ENCODE measurements around the gene EDA2R. TPM values are rescaled to one million over a fixed set of nuclear protein-coding genes. Genes with fewer than 3 reads are reported as not detected.

Gene EDA2R
- polyA plus RNA-seq, 1 experiment = 30.9 TPM

GRCh38 chrX:66676990-66677389, 38.1 kb upstream of the EDA2R start:
- ChIA-PET CTCF (interaction anchor here (1.2 to 2.6 kb wide), 2 partner anchors 52 to 54 kb away, joined by 6 to 14 read pairs; no protein-coding TSS in a partner anchor), POLR2A (interaction anchor here (1.2 kb wide), 1 partner anchor 38 kb away, joined by 3 read pairs; the partner anchor contains the start of gene EDA2R)
- DNase-seq (ENCODE audit: low read depth, low spot score) = peak; percentile 6
- Histone ChIP-seq H3K9me3 (ENCODE audit: control insufficient read depth, insufficient read depth, low read length) (no peaks in the 10 kb centered on the region), H3K27me3 (ENCODE audit: control insufficient read depth, insufficient read depth, low read length) (no peaks in the 10 kb centered on the region), H3K4me3 (ENCODE audit: low read depth, low read length) (no peak overlapping the region), H3K27ac (ENCODE audit: low read depth, low read length) (peak overlapping the region; percentile 12)
- no peak for TF ChIP-seq CTCF (IDR thresholded peaks at IDR 0.05; ENCODE audit: low read depth, low read length)

- H3K27me3 ChIP-seq (ENCODE audit: control insufficient read depth, insufficient read depth, low read length) = no peaks in the 10 kb centered on the region
- no peaks in the 10 kb centered on the region for H3K9me3 ChIP-seq (ENCODE audit: control insufficient read depth, insufficient read depth, low read length)
- no peak overlapping the region for H3K27ac ChIP-seq (ENCODE audit: low read depth, low read length)
- ChIA-PET CTCF (interaction anchor here (2.6 kb wide), 1 partner anchor 52 kb away, joined by 14 read pairs; no protein-coding TSS in a partner anchor), POLR2A (interaction anchor here (1.2 kb wide), 1 partner anchor 37 kb away, joined by 3 read pairs; the partner anchor contains the start of gene EDA2R)
- no peak for DNase-seq (ENCODE audit: low read depth, low spot score)
- H3K4me3 ChIP-seq (ENCODE audit: low read depth, low read length) = no peak overlapping the region
- no peak for TF ChIP-seq CTCF (IDR thresholded peaks at IDR 0.05; ENCODE audit: low read depth, low read length)
These were observed 37.5 kb upstream of the EDA2R start for GRCh38 chrX:66676413-66676812.

DNA sequence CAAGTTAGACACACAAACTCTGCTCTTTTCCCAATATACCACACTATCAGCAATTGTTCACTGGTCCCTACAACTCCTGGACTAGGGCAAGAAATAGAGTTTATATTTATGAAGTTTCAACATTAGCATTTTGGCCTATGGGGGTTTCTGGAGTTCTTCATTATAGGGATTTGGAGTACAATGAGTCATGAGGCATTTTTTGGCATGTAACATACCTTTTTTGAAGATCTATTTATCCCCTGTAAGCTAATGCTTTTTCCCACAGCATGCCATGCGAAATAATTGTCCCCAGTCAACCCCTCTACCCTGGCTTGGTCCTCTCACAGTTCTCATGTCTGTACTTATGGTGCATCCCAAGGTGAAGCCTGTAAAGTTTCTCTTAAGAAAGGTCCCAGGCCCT, 36.7 kb upstream of the EDA2R start:
- Histone ChIP-seq H3K4me3 (ENCODE audit: low read depth, low read length) (no peak overlapping the region), H3K9me3 (ENCODE audit: control insufficient read depth, insufficient read depth, low read length) (no peaks in the 10 kb centered on the region), H3K27me3 (ENCODE audit: control insufficient read depth, insufficient read depth, low read length) (no peaks in the 10 kb centered on the region), H3K27ac (ENCODE audit: low read depth, low read length) (no peak overlapping the region)
- POLR2A ChIA-PET = interaction anchor here (1.5 kb wide), 1 partner anchor 36 kb away, joined by 4 read pairs; the partner anchor contains the start of gene EDA2R
- DNase-seq (ENCODE audit: low read depth, low spot score) = no peak
- CTCF ChIA-PET = no interaction called here
- TF ChIP-seq CTCF (IDR thresholded peaks at IDR 0.05; ENCODE audit: low read depth, low read length) = no peak

DNA sequence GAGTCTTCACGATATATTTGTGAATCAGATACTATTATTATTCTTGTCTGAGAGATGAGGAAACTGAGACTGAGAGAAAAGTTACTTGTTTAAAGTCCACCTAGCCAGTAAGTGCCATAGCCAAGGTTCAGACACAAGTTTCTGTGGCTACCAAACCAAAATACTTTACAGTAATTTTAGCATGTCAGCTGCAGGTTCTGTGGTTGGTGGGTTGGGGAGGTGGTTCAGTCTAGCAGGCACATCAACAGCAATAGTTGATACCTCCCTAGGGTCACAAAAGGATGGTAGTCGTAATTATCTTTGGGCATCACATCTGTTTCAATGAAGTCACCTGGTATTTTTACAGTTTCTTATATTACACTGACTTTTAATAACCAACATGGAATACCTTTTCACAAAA, 35.6 kb upstream of the EDA2R start:
- H3K9me3 ChIP-seq (ENCODE audit: control insufficient read depth, insufficient read depth, low read length) = no peaks in the 10 kb centered on the region
- no peak overlapping the region for H3K27ac ChIP-seq (ENCODE audit: low read depth, low read length)
- no peak for DNase-seq (ENCODE audit: low read depth, low spot score)
- ChIA-PET POLR2A (interaction anchor here (1.5 kb wide), 1 partner anchor 35 kb away, joined by 4 read pairs; the partner anchor contains the start of gene EDA2R), CTCF (interaction anchor here (1.3 kb wide), 1 partner anchor 35 kb away, joined by 3 read pairs; the partner anchor contains the start of gene EDA2R)
- no peak for TF ChIP-seq CTCF (IDR thresholded peaks at IDR 0.05; ENCODE audit: low read depth, low read length)
- H3K27me3 ChIP-seq (ENCODE audit: control insufficient read depth, insufficient read depth, low read length) = no peaks in the 10 kb centered on the region
- H3K4me3 ChIP-seq (ENCODE audit: low read depth, low read length) = no peak overlapping the region

DNA sequence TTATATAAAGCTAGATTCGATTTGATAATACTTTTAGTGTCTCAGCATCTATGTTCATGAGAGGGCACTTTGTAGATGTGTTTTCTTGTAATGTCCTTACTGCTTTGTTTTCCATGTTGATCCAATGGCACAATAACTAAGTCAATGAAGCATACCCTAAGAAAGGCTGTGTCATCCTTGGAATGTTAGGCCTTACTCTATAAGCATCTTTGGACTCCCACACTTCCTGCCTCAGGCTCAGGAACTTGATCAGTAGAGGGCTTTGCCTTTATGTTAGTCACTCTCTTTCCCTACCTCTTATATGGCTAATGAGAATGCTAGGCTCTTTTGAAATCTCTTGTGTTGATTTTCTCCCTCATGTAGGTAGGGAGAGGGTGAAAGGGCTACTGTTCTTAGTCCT, 33.2 kb upstream of the EDA2R start:
- Histone ChIP-seq H3K27ac (ENCODE audit: low read depth, low read length) (no peak overlapping the region), H3K9me3 (ENCODE audit: control insufficient read depth, insufficient read depth, low read length) (no peaks in the 10 kb centered on the region), H3K4me3 (ENCODE audit: low read depth, low read length) (no peak overlapping the region), H3K27me3 (ENCODE audit: control insufficient read depth, insufficient read depth, low read length) (no peaks in the 10 kb centered on the region)
- no peak for TF ChIP-seq CTCF (IDR thresholded peaks at IDR 0.05; ENCODE audit: low read depth, low read length)
- no peak for DNase-seq (ENCODE audit: low read depth, low spot score)
- ChIA-PET CTCF (no interaction called here), POLR2A (no interaction called here)
